Mammary epithelial cell (primary cell): Measurements from ENCODE around the gene HDAC4.

ENCODE experiments used
- CTCF ChIP-seq, 2 donors: IDR thresholded peaks in 1 of 2; conservative IDR thresholded peaks in 1 of 2; 2 replicates each; pipeline ENCODE4 v1.5.1; 2011 to 2012; ENCODE audit warnings: inconsistent platforms in 2 of 2, low read length in 2 of 2, mild to moderate bottlenecking in 2 of 2, control low read depth in 1 of 2, low read depth in 1 of 2; ENCODE audit not compliant: insufficient read depth in 1 of 2; ENCODE audit errors: extremely low read depth in 1 of 2
- EZH2 ChIP-seq: IDR thresholded peaks from 2 replicates; pipeline ENCODE4 v1.6.1; 2012; ENCODE audit warnings: low read length, inconsistent platforms, borderline replicate concordance

GRCh38 chr2:239220341-239220740 lies 180.5 kb downstream of the HDAC4 start:
- no peak for TF ChIP-seq CTCF (conservative IDR thresholded peaks at IDR 0.05 in 1 of 2, IDR thresholded peaks at IDR 0.05 in 1 of 2; ENCODE audit: extremely low read depth in 1 of 2, insufficient read depth in 1 of 2, low read depth in 1 of 2, low read length in 2 of 2)
- no peak for TF ChIP-seq EZH2
